Skeletal muscle cell (primary cell): ENCODE measurements around the gene POLD1.

Source experiments
- DNase-seq: peaks from one replicate; pipeline ENCODE4 v3.0.0-alpha.2; 2010; ENCODE audit warnings: low read depth
- H3K4me3 ChIP-seq: 2 replicates; pipeline ENCODE4 v1.5.1; 2011; ENCODE audit warnings: low read depth, mild to moderate bottlenecking, control low read depth, low read length, moderate library complexity

Gene POLD1

DNA sequence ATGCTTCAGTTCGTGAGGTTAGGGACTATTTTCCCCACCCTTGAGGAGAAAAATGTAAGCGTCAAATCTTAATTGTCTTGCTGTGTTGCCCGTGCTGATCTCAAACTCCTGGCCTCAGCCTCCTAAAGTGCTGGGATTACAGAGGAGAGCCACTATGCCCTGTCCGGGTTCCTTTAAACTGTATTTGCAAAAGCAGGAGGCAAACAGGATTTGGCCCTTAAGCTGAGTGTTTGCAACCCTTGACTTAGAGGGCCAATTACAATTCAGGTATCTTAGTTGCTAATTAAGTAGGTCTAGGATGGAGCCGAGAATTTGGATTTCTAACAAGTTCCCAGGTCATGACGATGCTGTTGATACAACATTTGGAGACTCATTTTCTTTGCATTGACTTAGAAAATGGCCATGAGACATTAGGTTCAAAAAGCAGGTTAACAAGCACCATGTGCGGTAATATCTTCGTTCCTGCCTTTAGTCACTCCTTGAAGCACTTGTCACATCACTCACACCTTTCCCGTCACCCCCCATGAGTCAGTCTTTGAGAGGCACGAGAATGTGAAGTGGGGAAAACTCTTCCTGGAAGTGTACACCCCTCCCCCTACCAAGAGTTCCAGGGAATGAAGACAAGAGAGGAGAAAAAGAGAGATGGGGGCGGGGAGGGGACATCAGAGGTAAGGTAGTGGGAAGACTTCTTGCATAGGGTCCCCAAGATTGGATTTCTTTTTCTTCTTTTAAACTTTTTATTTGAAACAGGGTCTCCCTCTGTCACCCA lies 21.3 kb upstream of the POLD1 start:
- no peak for DNase-seq
- H3K4me3 ChIP-seq: no peak overlapping the region

DNA sequence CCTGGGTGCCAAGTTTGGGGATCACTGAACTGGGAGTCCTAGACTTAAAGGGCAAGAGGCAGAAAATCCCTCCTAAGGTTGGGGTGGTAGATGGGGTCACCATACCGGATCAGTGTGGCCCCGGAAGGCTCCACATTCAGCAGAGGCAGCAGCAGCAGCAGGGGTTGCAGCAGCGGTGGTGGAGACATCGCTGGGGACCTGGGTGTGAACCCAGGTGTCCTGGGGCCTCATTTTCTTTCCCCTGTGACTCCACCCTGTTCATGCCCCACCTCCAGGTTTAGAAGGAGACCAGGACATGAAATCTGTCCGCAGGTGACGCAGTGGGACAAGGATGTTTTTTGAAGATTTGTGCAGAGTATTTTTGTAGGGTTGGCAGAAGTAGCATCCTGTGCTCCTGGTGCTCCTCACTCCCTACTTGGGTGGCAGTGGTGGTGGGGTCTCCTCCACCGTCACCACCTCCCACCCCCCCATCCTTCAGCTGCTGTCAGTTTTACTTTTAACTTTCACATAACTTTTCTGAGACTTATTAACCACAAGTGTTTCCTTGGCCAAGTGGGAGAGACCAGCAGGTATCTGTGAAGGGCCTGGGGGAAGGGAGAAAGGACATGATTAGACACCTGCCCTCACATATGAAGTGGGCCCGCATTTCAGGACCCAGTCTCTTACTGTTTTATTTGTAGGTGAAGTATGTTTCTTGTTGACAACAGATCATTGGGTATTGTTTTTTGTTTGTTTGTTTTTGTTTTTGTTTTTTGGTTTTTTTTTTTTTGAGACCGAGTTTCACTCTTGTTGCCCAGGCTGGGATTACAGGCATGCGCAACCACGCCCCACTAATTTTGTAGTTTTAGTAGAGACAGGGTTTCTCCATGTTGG lies 18.5 kb upstream of the POLD1 start, which contains the start of gene NAPSA:
TSS of gene NAPSA (minus strand) at position 206 of the 873 bp plus-strand sequence. CDS start at position 188, 18 bp downstream.
- no peak for DNase-seq
- no peak within 1 kb of the TSS for H3K4me3 ChIP-seq

DNA sequence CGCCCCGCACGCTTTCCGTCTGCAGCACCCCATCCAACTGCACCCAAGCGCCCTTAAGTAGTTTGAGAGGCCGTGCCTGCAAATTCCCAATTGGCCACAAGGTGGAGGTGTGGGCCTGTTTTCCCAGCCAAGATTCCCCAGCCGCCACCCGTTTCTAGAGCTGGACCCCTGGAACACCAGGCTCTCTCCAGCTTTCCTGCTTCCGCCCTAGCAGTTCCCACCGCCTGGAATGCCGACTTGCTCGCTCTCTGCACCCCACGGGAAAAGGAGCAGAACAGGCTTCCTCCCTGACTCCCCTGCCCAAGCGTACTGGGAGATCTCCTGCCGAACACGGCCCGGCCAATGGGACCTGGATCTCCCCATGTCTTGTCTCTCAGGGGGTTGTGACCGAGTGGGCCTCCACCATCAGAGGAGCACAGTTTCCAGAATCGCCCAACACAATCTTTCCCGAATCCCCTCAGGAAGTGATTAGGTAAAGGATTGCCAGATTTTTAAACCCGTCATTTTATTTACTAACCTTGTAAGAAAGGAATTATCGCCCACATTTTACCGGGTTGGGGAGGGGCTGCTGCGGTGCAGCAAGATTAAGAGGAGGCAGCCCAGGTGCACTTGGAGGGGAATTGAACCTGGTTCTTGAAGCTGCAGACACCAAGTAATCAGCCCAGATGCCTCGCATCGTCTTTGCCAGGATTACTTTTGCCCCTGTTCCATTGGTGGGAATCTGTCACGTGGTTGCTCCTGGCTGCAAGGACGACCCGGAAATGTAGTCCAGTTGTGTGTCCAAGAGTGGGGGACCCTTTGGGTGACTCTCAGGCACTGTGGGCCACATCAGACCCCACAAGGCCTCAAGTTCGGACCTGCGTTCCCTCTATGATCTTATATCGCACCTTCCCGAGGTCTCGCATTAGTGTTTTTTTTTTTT lies 15.2 kb upstream of the POLD1 start:
- H3K4me3 ChIP-seq: peak overlapping the region; percentile 77
- DNase-seq: no peak

DNA sequence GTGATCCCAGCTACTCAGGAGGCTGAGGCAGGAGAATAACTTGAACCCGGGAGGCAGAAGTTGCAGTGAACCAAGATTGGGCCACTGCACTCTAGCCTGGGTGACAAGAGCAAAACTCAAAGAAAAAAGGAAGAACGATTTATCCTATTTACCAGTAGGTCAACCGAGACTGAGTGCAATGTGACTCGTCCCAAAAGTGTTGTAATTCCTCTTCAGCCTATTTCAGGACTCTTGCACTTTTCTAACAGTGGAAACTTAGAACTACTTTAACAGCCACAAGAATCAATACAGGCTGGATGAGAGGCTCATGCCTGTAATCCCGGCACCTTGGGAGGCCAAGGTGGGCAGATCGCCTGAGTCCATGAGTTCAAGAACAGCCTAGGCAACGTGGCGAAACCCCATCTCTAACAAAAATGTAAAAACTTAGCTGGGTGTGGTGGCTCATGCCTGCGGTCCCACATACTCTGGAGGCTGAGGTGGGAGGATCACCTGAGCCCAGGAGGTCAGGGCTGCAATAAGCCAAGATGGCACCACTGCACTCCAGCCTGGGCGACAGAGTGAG lies 12.2 kb upstream of the POLD1 start:
- H3K4me3 ChIP-seq: no peak overlapping the region
- DNase-seq: no peak

DNA sequence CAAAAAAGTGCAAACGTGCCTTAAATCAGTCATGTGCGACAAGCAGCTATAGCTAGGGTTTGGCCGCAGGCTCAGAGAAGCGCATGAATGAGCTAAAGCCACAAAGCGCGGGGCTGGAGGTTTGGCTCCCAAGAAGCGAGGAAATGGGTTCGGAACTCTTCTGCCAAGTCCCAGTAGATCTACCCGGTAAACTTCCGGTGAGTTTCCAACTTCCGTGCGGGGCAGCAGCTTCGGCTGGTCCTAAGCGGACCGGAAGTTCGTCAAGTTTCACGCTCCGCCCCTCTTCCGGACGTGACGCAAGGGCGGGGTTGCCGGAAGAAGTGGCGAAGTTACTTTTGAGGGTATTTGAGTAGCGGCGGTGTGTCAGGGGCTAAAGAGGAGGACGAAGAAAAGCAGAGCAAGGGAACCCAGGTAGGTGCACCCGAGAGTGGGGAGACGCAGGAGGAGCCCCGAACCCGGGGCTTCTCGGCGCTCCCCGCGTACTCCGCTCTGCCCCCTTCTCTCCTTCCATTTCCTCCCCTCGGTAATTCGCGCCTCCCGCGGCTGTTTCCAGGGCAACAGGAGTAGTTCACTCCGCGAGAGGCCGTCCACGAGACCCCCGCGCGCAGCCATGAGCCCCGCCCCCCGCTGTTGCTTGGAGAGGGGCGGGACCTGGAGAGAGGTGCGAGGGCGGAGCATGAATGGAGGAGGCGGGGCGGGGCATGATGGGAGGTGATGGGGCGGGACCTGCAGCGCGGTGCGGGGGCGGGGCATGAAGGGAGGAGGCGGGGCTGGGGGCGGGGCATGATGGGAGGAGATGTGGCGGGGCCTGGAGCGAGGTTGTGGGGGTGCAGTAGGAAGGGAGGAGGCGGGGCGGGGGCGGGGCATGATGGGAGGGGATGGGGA lies 7.7 kb upstream of the POLD1 start, which contains the start of gene NR1H2:
TSS of gene NR1H2 (plus strand) at position 292 of the 885 bp plus-strand sequence. CDS start 1,149 bp downstream, outside the sequence.
- peak within 1 kb of the TSS; percentile 88 for H3K4me3 ChIP-seq
- DNase-seq: peak; percentile 92

DNA sequence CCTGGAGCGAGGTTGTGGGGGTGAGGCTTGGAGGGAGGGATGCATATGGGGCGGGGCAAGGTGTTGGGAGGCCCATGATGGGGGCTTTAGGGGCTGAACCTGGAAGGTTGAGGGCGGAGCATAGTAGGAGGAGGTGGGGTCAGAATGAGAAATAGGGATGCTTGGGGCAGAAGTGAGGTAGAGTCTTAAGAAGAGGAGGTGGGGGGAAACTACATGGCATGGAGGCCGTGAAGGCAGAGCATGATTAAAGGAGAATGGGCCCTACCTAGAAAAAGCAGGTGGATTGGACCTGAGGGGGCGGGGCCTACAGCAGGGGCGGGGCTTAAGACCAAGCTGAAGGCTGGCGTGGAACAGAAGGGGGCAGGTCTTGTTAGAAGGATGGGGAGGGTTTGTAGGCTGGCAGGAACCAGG lies 7.1 kb upstream of the POLD1 start:
- no peak overlapping the region for H3K4me3 ChIP-seq
- DNase-seq: no peak

DNA sequence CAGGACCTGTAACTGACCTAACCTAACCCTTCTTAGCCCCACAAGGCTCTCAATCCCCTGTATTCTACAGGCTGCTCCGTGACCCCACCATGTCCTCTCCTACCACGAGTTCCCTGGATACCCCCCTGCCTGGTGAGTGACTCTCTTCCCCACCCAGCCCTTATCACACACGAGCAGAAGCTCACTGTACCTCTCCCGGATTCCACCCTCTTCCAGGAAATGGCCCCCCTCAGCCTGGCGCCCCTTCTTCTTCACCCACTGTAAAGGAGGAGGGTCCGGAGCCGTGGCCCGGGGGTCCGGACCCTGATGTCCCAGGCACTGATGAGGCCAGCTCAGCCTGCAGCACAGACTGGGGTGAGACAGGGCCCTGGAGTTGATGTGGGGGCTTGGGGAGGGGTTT lies 6.6 kb upstream of the POLD1 start:
- H3K4me3 ChIP-seq: no peak overlapping the region
- DNase-seq: no peak

DNA sequence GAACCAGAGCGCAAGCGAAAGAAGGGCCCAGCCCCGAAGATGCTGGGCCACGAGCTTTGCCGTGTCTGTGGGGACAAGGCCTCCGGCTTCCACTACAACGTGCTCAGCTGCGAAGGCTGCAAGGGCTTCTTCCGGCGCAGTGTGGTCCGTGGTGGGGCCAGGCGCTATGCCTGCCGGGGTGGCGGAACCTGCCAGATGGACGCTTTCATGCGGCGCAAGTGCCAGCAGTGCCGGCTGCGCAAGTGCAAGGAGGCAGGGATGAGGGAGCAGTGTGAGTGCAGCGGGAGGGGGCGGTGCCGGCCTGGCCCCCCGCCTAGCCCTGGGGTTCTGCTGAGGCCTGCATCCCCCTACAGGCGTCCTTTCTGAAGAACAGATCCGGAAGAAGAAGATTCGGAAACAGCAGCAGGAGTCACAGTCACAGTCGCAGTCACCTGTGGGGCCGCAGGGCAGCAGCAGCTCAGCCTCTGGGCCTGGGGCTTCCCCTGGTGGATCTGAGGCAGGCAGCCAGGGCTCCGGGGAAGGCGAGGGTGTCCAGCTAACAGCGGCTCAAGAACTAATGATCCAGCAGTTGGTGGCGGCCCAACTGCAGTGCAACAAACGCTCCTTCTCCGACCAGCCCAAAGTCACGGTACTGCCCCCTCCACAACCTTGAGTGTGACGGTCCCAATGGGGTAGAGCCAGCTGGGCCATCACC lies 5.8 kb upstream of the POLD1 start:
- no peak overlapping the region for H3K4me3 ChIP-seq
- no peak for DNase-seq

DNA sequence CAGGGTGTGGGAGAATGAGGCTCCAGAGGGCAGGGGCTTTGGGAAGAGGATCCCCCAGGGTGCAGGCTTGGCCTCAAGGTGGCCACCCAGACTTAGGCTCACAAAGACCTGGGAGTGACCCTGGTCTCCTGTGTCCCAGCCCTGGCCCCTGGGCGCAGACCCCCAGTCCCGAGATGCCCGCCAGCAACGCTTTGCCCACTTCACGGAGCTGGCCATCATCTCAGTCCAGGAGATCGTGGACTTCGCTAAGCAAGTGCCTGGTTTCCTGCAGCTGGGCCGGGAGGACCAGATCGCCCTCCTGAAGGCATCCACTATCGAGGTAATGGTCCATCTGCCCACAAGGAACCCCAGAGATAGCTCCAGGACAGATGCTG lies 5.3 kb upstream of the POLD1 start:
- DNase-seq: no peak

DNA sequence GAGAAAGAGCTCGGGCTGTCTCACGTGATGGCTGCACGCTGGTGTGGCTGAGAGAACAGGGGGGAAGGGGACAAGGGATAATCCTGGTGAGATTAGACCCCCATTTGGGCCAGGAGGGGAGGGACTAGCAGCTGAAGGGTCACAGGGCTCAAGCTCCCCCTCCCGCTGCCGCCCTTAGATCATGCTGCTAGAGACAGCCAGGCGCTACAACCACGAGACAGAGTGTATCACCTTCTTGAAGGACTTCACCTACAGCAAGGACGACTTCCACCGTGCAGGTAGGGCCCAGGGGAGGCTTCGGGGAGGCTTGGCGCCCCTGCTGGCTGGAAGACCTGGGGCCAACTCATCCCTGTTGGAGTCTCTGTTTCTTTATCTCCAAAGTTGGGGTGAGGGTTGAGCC lies 4.5 kb upstream of the POLD1 start:
- H3K4me3 ChIP-seq: no peak overlapping the region
- DNase-seq: no peak

More for the DNA sequence above, 5.3 kb upstream of the POLD1 start:
- no peak overlapping the region for H3K4me3 ChIP-seq

DNA sequence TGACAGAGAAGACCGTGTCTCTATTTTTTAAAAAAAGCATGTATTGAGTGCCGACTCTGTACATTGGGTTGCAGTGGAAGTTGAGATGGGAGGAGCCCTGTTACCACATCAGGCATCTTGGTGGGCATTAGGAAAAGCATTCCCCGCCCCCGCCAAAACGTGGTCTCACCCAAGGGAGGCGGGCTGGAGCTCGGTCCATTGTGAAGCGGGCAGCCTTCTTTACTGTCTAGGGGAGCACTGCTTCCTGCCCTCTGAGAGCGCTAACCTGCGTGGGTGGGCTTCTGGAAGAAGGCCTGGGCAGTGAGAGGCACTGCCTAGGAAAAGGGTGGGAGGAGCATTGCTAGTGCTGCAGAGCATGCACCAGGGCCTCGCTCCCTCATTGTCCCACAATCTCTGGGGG lies 4.0 kb upstream of the POLD1 start:
- DNase-seq: no peak
- no peak overlapping the region for H3K4me3 ChIP-seq

DNA sequence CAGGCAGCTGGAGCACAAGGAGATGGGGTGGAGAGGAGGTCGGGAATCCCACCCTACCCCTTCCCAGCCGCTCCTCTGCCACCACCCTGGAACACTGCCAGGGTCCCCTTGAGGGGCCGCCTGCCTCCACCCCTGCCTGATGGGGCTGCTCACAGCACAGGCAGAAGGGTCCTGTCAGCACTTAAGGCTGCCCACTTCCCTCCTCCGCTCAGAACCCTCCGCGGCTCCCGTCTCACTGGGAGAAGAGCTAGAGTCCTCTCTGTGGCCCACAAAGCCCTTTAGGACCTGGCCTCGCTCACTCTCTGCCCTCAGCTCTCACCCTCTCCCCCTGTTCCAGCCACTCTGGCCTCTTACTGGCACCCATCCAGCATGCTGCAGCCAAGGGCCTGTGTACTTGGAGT lies 3.4 kb upstream of the POLD1 start:
- DNase-seq: no peak
- H3K4me3 ChIP-seq: no peak overlapping the region

DNA sequence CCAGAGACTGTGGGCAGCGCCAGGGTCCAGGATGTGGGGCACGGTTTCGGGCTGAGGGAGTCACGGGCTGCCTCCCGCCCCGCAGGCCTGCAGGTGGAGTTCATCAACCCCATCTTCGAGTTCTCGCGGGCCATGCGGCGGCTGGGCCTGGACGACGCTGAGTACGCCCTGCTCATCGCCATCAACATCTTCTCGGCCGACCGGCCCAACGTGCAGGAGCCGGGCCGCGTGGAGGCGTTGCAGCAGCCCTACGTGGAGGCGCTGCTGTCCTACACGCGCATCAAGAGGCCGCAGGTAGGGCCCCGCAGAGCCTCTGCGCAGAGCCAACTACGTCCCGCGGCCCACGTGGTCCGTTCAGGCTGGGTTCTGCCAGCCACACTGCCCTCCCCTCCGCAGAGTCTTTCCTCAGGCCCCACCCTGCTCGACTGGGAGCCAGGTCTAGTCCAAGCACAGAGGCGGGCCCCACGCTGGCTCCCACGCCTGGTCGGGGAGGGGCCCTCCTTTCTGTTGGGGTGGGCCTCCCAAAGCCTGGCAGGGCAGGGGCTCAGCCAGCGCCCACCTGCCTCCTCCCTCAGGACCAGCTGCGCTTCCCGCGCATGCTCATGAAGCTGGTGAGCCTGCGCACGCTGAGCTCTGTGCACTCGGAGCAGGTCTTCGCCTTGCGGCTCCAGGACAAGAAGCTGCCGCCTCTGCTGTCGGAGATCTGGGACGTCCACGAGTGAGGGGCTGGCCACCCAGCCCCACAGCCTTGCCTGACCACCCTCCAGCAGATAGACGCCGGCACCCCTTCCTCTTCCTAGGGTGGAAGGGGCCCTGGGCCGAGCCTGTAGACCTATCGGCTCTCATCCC lies 2.0 kb upstream of the POLD1 start:
- DNase-seq: no peak
- H3K4me3 ChIP-seq: no peak overlapping the region

DNA sequence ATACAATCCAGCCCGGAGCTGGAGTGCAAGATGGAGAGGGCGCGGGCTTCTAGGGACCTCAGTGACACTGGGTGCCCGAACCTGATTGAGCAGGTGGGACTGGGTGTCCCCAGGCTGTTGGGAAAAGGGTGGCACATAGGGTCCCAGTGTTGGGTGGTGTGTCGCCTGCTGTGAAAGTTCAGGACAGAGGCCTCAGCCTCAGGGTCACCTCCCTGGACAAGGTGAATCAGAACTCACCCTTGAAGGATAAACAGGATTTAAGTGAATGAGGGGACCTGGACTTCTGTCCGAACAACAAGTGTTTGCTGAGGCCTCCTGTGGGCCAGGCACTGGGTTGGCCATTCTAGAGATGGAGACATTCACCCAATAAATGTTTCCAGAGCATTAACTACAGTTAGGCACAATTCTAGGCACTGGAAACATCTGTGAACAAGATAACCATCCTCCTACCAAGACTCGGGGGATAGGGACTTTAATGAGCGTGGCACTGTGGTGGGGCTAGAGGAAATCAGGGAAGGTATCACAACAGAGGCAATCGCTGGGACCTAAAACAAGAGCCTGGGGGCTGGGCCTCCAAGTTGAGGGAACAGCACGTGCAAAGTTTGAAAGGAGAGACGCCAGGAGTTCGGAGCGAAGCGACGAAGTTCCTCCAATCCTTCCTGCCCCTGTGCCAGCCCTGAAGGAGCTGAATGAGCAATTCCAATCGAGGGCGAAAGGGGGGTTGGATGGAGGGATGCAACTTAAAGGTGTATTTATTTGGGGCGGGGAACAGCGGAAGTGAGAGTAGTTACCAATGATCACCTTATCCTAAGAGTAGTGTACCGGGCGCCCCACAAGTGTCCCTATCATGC lies 921 bp upstream of the POLD1 start:
- DNase-seq: no peak
- peak overlapping the region; percentile 57 for H3K4me3 ChIP-seq

DNA sequence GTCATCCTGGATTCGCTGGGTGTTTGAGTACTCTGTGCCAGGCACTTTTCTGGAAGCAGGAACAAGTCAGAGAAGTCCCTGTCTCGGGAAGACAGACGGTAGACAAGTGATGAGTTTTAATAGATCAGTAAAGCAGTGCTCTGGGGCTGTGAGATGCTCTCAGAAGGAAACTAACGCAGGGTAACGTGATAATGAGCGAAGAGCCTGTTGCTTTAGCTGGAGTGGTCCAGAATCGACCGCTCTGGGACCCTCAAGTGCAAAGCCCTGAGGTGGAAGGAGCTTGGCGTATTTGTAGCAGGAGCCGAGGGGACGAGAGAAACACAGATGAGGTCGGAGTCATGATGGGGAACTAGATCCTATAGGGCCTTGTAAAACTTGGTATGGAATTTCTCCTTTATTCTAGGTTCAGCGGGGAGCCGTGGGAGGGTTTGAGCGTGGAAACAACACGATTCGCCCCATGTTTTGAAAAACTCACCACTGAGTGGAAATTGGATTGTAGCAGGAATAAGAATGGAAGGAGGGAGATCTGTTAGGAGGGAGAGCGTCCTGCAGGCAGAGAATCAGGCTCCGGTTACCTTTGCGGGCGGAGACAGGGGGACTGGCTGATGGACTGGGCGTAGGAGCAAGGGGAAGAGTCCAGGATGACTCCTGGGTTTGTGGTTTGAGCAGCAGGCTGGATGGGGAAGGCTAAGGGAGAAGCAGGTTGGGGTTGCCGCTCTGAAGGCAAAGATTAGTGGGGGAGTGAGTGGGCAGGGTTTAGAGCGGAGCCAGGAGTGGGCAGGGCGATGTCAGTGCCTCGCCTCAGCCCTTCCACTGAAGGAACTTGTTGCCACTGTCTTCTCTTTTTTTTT lies 763 bp downstream of the POLD1 start:
- DNase-seq: no peak
- peak overlapping the region; percentile 57 for H3K4me3 ChIP-seq
